Hematopoietic multipotent progenitor cell treated with erythropoietin and hydrocortisone succinate and interleukin-3 and kit ligand, for 8 days (in vitro differentiated cells): ENCODE data around the gene ABHD17A.
"Not testable (repeated sequence)": the region's sequence is repeated elsewhere in the genome, so short reads cannot be mapped to it uniquely, and the experiment has no call there.

Experiments used
- DNase-seq: peaks from one replicate; pipeline ENCODE4 v3.0.0-alpha.2; 2015

The ABHD17A gene

DNA sequence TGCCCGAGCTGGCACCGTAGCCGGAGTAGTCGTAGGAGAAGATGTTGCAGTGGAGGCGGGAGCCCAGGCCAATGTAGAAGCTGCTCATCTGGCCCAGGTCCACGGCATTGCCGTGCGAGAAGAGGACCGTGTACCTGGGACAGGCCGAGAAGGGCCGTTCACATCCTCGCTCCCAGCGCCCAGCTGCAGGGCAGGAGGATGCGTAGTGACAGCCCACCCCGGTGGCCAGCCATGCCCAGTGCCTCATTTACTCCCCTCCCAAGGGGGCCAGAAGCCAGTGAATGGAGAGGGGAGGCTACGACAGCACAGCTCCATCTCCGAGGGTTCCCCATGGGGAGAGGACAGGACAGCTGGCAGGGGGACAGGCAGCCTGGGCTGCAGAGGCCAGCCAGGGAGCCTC lies 5.3 kb downstream of the ABHD17A start:
- not testable (repeated sequence) for DNase-seq

GRCh38 chr19:1878583-1878982 lies 6.7 kb downstream of the ABHD17A start:
- DNase-seq = not testable (repeated sequence)

DNA sequence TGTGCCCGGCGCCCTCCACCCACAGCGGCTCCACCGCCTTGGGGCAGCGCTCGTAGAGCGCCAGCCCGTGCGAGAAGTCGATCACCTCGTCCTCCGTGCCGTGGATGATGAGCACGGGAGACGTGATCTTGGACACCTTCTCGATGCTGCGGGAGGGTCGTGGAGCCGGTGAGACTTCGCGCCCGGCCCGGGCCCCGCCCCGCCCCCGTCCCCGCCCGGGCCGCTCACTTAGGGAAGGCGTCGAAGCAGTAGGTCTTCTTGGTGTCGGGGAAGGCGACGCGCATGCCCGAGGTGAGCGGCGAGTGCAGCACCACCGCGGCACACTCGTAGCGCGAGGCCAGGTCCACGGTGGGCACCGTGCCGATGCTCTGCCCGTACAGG lies 8.0 kb downstream of the ABHD17A start:
- DNase-seq = not testable (repeated sequence)

DNA sequence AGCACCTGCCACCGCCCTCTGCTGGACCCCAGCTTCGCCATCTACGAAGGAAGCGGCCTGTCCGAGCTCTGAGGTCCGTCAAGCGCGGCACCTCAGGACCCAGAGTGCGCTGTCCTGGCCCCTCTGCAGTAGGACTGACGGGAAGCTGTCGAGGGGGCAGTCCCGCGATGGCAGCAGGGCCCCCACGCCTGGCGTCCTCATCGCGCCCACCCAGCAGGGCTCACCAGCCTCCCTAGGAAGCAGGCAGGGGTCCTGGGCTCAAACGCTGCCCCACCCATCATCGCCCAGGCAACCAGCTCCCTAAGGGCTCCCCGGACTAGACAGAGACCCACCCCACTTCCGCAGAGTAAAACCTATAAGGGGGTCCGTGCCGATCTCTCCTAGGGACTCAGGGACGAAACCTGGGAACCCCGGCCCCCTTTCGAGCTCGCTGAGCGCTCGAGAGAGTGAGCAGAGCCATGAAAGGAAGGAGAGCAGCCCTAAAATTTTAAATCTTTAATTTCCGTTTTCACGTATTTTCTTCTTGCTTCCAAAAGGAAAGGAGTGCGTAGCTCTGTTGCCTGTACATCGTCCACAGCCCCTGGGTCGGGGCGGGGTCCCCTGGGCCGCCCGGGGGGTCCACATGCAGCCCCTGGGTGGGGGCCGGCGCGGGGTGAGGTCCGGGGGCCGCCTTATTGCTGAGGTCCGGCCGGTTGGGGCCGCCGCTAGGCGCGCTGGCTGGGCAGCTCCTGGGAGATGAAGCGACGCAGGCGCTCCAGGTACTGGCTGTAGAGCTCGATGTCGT lies 8.6 kb downstream of the ABHD17A start:
- DNase-seq = not testable (repeated sequence)

DNA sequence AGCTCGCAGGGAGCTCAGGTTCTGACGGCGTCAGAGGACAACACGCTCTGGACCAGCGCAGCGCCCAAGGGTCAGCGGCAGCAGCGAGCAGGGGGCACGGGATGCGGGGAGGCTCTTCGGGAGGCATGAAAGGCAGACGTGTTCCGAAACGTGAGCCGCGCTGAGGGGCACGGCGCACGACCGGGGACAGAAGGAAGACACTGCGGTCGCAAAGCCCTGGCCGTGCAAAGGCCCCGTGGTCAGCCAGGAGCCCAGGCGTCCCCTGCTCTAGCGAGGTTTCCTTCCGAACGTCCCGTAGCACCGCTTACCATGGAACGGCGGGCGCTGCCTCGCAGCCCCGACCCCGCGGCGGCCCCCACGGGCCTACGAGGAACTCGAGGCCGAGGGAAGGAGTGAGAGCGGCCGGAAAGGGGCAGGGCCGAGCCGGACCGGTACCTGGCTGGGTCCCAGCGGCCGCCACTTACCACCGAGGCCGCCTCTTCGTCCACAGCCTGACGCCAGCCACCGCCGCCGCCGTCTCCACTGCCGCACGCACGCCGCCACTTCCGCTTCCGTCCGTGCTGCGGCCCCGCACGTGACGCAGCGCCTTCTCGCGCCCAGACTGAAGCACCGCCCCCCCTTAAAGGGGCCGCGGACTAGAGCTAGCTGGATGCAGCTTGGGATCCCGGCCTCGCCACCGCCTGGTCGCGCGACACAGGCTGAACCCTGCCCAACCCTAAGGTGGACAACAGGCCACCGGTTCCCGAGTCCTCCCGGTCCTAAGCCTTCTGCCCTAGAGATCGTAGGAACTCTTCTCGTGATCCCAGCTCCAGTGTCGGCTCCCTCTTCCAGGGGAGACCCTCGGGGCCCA lies 9.4 kb downstream of the ABHD17A start:
- DNase-seq = peak; percentile 92

DNA sequence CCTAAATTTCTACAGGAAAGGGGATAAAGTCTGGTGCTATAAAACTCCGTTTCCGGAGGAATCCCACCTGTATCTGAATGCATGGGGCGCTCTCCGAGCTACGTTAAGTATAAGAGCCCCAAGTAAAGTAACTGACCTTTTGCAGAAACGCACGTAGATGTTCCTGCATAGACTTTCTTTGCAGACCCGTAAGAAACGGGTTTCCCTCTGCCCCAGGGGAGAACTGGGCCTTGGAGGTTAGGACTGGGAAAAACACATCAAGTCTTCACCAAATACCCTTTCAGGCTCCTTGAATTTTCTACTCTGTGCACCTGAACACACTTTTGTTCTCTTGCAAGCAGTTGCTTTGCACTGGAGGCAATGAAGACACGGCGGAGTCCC lies 10.0 kb downstream of the ABHD17A start:
- DNase-seq = not testable (repeated sequence)

DNA sequence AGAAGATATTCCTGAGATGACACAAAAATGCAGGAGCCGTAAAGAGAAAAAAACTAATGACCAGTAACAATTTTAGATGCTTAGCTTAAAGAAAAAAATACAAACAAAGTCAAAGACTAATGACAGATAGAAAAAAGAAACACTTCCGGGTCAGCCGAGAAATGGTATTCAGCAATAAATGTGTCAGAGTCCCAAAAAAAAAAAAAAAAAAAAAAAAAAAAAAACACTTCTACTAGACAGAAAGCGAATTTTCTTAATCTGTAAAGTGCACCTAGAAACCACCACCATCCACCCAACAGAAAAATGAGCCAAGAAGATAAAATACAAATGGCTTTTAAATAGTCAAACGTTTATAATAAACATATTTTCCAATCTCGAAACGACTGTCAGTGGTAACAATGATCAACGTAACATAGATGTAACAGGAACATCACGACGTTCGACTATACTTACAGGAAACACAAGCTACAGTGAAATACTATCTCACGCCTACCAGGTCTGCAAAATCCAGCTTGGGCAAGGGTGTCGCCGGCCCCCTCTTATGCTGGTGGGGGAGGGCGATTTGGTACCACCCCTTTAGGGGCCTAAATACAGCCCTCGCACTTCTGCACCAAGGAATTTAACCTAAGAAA lies 10.6 kb downstream of the ABHD17A start:
- DNase-seq = peak; percentile 68

DNA sequence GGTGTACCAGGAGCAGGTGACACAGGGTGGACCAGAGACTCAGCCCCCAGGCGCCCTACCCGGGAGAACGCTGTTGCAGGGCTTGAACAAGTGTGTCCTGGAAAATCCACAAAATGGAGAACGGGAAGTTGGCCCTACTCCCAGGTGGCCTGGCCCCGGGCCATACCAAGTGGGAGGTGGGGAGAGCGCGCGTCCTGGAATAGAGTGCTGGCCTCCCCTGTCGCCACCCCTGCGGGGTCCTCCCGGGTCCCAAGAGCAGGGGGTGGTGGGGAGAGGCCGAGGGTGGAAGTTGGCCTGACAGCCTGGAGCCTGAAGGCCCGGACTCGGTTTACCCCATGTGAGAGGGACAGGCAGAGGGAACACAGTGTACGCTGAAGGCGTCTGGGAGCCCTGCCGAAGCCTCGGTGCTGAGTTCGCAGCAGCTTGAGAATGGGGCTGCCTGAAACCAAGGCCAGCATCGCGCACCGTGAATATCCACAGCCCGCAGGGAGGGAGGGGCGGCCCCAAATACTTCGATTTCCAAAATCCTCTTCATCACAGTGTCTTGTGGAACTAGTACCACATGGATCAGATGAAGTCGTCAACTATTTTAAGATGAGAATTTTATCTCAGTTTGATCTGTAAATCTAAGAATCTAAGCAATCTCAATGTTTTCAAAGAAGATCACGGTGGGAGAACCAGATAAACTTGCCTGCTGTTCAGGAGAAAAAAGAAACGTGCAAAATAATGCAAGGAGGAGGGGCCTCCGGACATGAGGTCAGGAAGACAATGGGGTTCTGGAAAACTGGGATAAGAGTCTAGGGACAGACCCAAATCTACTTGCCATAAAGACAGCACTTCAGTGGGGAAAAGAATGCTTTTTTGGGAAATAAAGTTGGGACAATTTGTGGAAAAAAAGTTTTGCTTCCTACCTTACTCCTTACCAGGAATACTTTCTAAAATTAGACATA lies 11.5 kb downstream of the ABHD17A start:
- DNase-seq = no peak

- DNase-seq = no peak
Measured at GRCh38 chr19:1872807-1873523, 12.3 kb downstream of the ABHD17A start.

DNA sequence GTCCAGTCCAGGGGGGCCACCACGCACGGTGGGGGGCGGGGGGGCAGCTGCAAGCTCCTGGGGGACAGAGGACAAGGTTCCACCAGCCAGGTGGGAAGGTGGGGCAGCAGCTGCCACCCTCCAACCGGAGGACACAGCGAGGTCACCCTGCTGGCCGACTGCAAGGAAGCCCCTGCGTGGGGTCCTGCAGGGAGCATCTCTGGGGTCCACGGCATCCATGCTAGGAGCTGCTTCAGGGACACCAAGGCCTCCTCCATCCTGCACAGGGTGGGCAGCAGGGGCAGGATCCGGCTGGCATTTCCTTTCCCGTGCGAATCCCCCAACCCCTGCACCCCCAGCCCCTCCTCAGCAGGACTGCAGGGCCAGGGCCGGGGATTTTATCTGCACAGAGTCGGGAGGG lies 13.7 kb downstream of the ABHD17A start:
- no peak for DNase-seq

DNA sequence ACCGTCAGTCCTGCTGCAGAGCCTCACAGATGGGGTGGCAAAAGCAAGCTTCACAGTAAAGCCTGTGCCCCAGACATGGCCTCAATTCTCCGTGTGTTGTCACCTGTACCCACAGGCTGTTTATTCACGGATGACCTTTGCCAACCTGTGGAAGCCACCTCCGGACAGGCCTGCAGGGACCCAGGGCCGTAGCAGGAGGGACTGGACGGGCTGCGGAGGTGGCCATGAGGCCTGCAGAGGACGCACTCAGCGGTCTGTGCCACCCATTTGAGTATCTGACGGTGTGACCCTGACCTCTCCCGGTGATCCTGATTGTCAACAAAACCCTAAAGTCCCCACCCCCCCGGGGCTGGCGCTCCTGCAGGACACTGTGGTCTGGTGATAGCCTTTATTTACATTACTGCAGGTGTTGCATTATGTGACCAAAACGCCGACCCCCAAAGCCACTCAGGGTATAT lies 14.1 kb downstream of the ABHD17A start:
- no peak for DNase-seq

GRCh38 chr19:1868971-1869370 lies 16.3 kb downstream of the ABHD17A start:
- DNase-seq = no peak

DNA sequence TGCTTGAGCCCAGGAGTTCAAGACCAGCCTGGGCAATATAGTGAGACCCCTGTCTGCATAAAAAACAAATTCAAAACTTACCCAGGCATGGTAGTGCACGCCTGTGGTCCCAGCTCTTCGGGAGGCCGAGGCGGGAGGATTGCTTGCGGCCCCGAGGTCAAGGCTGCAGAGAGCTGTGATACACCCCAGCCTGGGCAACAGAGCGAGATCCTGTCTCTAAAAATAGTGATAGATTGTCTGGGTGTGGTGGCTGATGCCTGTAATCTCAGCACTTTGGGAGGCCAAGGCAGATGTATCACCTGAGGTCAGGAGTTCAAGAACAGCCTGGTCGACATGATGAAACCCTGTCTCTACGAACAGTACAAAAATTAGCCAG lies 18.0 kb downstream of the ABHD17A start:
- no peak for DNase-seq

DNA sequence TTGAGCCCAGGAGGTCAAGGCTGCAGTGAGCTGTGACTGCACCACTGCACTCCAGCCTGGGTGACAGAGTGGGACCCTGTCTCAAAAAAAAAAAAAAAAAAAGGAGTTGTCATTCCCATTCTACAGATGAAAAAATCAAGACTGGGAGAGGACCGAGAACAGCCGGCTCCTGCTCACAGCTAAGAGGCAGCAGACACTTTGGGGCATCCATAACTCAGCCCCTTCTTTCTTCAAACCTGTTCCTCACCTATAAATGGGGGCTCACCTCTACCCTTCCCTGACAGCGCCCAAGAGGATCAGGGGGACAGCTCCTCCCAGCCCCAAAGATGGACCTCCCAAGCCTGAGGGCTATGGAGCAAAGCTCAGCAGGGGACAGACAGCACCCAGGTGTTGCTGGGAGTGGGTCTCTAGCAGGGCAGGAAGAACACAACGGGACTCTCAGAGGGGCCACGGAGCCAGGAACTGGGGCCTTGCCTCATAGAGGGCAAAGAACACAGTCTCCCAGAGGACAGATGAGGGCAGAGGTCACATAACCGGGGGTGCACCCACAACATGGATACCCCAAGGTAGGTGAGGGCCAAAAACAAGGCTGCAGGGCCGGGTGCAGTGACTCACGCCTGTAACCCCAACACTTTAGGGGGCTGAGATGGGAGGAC lies 18.5 kb downstream of the ABHD17A start:
- DNase-seq = no peak

GRCh38 chr19:1865172-1866010 lies 19.9 kb downstream of the ABHD17A start:
- no peak for DNase-seq

DNA sequence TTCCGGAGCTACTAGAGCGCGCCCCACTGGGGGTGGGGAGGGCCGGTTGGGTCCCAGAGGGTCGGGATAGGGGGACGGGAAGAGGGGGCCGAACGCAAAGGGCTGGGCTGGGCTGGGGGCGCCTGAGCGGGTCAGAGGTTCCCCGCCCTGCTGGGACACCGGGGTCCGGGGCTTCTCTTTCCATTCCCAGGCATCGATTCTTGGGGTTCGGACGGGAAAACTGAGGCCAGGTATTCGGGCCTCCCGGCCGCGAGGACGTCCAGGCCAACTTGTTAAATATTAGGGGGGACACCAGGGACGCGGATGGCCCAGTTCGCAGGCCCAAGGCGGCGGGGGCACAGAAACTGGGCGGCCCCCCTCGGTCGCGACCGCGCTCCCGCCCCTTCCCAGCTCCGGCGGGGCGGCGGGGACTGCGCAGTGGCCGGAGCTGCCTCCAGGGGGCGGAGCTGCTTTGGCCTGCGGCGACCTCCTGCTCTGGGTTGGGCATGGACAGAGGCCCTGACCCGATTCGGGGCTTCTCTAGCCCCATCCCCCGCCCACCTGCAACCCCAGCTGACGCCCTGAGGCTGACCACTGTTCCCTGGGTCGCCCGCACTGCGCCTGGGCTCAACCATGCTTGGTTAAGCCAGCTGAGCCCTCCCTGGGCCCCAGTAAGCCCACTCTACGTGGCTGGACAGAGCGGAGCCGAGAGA lies 20.7 kb downstream of the ABHD17A start:
- DNase-seq = peak; percentile 71

DNA sequence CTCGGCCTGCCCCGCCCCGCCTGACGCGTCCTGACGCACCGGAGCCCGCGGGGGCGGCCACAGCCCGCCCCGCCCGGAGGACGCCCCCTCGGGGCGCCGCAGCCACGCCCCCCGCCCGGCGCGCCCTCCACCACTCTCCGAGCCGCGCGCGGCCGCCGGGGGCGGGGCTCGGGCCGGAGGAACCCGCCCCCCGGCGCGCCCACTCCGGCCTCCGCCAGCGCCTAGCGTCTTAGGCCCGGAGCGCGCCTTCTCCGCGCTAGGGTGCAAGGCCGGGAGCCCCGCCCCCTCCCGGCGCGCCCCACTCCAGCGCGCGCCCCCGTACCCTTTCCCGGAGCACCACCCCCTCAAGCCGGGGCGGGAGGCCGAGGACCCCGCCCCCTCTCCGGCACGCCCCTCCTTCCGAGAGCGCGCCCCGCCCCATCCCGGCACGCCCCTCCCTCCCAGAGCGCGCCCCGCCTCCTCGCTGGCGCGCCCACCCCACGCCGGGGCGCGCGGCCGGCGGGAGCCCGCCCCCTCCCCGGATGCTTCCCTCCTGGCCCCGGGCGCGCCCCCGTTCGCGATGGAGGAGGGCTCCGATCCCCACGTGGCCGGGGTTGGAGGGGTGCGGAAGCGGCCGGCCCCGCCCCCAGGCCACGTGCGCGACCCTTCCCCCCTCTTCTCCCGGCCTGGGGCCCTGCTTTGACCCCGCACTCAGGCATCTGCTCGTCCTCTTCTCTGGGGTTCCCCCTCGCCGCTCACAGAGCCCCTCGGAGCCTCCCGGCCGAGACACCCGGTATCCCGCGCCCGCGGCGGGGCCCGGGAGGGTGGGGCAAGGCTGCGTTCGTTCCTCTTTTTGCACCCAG lies 21.4 kb downstream of the ABHD17A start:
- DNase-seq = peak; percentile 92

GRCh38 chr19:1863328-1863637 lies 22.0 kb downstream of the ABHD17A start, which contains the start of gene KLF16:
Gene KLF16, minus strand, starts transcription at chr19:1863579. Its CDS starts 82 bp downstream, at chr19:1863497.
- DNase-seq = no peak
